GM12801 (cell line): Measurements from ENCODE around the gene CELSR1.

ENCODE experiments used
- TF ChIP-seq, protein P1 (sequence below): IDR thresholded peaks from one replicate; pipeline ENCODE4 v1.5.1; 2011; ENCODE audit warnings: control low read depth; ENCODE audit not compliant: insufficient read length; ENCODE audit errors: extremely low read depth

Gene CELSR1

DNA sequence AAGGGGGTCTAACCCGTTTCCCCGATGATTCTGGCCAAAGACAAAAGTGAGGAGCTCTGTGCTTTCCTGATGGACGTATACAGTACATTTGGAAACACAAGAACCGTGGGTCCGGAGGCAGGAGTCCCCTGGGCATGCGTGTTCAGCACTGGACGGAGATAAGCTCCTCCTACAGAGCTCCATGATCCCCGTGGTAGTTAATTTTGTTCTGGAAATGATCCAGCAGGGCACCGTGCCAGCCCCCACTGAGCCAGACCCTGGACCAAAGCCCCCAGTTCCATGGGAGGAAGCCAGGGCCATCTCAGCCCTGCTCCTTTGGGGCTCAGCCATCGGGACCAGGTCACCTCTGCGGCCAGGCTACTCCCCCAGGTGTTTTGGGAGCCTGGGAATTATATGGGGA lies 118.6 kb downstream of the CELSR1 start:
- TF ChIP-seq, protein P1, sequence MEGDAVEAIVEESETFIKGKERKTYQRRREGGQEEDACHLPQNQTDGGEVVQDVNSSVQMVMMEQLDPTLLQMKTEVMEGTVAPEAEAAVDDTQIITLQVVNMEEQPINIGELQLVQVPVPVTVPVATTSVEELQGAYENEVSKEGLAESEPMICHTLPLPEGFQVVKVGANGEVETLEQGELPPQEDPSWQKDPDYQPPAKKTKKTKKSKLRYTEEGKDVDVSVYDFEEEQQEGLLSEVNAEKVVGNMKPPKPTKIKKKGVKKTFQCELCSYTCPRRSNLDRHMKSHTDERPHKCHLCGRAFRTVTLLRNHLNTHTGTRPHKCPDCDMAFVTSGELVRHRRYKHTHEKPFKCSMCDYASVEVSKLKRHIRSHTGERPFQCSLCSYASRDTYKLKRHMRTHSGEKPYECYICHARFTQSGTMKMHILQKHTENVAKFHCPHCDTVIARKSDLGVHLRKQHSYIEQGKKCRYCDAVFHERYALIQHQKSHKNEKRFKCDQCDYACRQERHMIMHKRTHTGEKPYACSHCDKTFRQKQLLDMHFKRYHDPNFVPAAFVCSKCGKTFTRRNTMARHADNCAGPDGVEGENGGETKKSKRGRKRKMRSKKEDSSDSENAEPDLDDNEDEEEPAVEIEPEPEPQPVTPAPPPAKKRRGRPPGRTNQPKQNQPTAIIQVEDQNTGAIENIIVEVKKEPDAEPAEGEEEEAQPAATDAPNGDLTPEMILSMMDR, result no peak

DNA sequence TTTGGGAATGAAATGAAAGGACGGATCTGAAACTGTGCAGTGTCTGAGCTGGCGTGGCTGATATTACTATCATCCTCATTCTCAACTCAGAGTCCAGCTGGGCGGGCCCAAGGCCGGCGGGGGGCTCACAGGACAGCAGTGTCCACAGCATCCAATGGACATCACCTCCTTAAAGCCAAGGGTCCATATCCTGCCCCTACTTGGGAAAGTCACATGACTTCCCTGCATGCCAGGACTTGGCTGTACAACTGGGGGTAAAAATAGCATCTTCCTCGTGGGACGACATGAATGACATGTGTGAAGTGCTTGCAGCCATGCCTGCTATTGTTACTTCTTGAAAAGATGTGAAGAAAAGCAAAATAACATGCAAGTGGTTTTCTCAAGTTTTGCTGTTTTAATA lies 119.7 kb downstream of the CELSR1 start:
- TF ChIP-seq, protein P1, result no peak

DNA sequence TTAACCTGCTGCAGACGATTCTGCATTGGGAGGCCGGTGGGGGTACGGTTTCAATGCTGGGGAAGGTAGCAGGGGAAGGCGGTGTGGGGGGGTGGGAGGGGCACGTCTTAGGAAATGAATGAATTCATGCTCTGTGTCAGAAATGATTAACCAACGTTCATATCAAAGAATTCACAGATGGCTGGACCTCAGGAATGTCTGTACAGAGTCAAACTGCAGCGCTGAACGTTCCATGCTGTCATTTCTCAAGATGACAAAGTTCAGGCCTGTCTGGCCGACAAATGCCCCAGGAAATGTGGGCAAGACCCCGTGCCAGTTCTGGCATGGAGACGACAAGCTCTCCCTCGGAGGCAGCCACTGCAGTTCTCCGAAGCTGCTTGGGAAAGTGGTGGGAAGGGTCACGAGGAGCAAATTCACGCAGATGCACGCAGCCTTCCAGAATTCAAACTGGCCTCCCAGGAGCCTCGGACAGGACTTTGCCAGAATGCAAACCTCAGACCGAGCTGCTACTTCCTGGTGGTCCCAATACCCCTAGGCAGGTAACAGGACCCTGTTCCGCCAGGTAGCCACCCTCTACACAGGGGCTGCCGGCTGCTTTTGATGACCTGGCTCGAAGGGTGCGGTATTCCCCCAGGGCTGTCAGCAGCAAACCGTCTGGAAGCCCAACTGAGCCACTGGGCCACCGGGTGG lies 120.4 kb downstream of the CELSR1 start:
- TF ChIP-seq, protein P1, result no peak

DNA sequence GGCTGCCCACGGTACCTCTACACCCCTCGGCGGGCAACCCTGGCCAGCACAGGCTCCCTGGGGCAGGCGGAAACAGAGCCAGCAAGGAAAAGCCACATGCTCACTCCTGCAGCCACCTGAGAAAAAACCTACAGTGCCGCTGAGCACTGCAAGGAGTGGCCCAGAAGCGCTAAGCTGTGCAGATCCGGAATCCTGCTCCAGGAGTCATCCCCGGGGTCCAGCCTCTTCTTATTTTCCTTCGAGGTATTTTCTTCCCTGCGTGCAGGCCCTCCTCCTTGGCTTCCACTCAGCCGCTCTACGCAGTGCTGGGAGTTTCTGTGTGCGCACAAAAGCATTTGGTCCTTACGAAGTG lies 120.9 kb downstream of the CELSR1 start:
- TF ChIP-seq, protein P1, result no peak

DNA sequence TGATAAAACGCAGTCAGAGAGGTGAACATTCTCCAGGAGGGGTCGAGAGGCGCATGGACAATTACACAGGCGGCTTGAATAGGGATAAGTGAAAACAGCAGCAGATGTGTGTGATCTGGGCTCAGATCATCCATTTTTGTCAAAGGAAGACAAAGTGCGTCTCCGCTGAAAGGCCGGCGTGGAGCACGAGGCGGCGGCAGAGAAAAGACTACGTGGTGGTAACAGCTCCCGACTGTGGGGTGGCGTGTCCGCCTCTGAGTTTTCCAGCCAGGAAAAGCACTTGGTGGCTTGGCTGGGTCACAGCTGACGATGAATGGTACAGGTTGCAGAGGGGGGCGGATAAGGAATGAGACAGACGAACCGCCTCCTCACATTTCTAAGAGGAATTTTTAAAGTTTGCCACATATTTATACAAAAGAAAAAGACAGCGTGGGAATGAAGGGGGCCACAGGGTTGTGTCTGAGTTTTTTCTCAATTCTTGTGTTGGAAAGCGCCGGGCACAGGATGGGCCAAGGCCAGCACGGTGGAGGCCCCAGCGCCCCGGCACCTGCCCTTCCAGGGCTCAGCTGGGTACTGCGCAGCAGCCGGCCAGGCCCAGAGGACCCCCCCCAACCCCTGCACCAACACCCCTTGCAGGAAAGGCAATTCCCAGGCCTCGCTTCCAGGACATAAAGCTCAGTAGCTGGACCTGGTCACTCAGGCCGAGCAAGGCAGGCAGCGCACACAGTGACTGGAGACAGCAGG lies 121.5 kb downstream of the CELSR1 start:
- TF ChIP-seq, protein P1, result no peak

DNA sequence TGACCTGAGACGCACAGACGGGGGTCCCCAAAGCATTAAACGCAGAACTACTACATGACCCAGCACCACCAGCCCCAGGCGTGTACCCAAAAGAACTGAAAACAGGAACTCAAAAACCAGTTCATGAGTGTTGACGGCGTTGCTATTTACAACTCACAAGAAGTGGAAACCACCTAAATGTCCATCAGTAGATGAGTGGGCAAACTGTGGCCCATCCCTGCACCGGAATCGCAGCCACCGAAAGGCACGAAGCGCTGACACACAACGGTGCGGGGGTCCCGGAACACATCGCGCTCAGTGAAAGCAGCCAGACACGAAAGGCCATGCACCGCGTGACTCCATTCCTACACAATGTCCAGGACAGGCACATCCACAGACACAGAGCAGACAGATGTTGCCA lies 122.7 kb downstream of the CELSR1 start:
- TF ChIP-seq, protein P1, result no peak

DNA sequence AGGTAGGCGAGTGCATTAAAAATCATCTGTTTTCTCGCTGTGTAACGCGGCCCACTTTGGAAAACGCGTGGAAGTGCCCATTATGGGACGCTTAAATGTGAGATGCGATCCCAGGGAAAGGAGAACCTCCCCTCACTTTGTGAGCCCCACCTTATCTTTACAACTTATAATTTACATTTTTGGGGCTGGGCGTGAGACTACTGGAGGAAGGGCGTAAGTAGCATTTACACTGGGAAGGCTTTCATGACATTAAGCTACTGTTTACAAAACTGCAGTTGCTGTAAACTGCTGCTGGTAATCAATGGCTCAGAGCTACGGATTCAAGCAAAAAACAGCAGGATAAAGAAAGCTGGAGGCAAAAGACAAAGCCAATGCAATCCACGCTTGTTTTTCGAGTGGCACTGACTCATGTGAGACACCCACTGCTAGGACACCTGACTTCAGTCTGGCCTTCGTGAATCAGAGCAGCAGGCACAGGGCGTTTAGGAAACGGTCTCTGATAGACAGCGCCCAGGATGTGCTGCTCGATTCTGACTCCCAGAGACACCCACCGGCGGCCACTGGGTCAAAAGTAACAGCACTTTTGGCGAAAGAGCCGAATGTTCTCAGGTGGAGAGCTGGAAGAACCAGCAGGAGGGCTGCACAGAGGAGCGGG lies 123.6 kb downstream of the CELSR1 start:
- TF ChIP-seq, protein P1, result no peak
